CD14-positive monocyte (primary cell): ENCODE results near the gene ARHGEF16. TPM values are rescaled to one million over a fixed set of nuclear protein-coding genes. Genes with fewer than 3 reads are reported as not detected.

Source experiments
- DNase-seq, 3 donors: peaks; one replicate each; pipeline ENCODE4 v3.0.0-alpha.2; 2011 to 2022
- H2AFZ ChIP-seq: 2 replicates; pipeline ENCODE4 v1.6.0; 2012; ENCODE audit warnings: mild to moderate bottlenecking, low read depth, low read length, inconsistent platforms; ENCODE audit not compliant: insufficient read depth, poor library complexity, severe bottlenecking
- H3K27ac ChIP-seq, 2 donors: 1 replicate in 1 of 2; 2 replicates in 1 of 2; pipeline ENCODE4 v1.5.1; 2012 to 2013; ENCODE audit warnings: low read length in 2 of 2, control low read depth in 1 of 2, inconsistent platforms in 1 of 2, low read depth in 1 of 2, mild to moderate bottlenecking in 1 of 2
- H3K27me3 ChIP-seq, 2 donors: one replicate each; pipeline versions ENCODE4 v1.6.0 to v1.6.1; 2011 to 2013; ENCODE audit warnings: low read length in 2 of 2; ENCODE audit not compliant: control insufficient read depth in 2 of 2, insufficient read depth in 2 of 2
- H3K36me3 ChIP-seq, 2 donors: replicated peaks in 1 of 2; 1 replicate in 1 of 2; 2 replicates in 1 of 2; pipeline versions ENCODE4 v1.5.1 to v1.6.1; 2012 to 2013; ENCODE audit warnings: low read length in 2 of 2, control low read depth in 1 of 2, inconsistent platforms in 1 of 2, mild to moderate bottlenecking in 1 of 2; ENCODE audit not compliant: insufficient read depth in 2 of 2, control insufficient read depth in 1 of 2
- H3K4me1 ChIP-seq, 2 donors: 1 replicate in 1 of 2; 2 replicates in 1 of 2; pipeline versions ENCODE4 v1.5.1 to v1.6.1; 2012 to 2013; ENCODE audit warnings: low read length in 2 of 2, control low read depth in 1 of 2, inconsistent platforms in 1 of 2, mild to moderate bottlenecking in 1 of 2, moderate library complexity in 1 of 2; ENCODE audit not compliant: insufficient read depth in 2 of 2, control insufficient read depth in 1 of 2
- H3K4me2 ChIP-seq: replicated peaks from 2 replicates; pipeline ENCODE3; 2012; ENCODE audit warnings: low read length, moderate library complexity, mild to moderate bottlenecking; ENCODE audit not compliant: poor library complexity, severe bottlenecking; ENCODE audit errors: extremely low read depth
- H3K4me3 ChIP-seq, 3 experiments: fragments of 200-600 bp in 1 of 3; sonication (generic) in 1 of 3; replicated peaks in 1 of 3; 1 replicate in 2 of 3; 2 replicates in 1 of 3; pipeline ENCODE4 v1.5.1; 2011 to 2013; ENCODE audit warnings: low read length in 3 of 3, mild to moderate bottlenecking in 3 of 3, control low read depth in 2 of 3, low read depth in 2 of 3, inconsistent platforms in 1 of 3, moderate library complexity in 1 of 3
- H3K79me2 ChIP-seq: 2 replicates; pipeline ENCODE4 v1.6.0; 2012; ENCODE audit warnings: mild to moderate bottlenecking, control low read depth, inconsistent platforms, low read length, moderate library complexity; ENCODE audit not compliant: insufficient read depth
- H3K9ac ChIP-seq: 2 replicates; pipeline ENCODE4 v1.6.0; 2017; ENCODE audit warnings: low read length, mild to moderate bottlenecking; ENCODE audit not compliant: insufficient read depth, poor library complexity, severe bottlenecking
- H3K9me3 ChIP-seq, 2 donors: replicated peaks in 1 of 2; 1 replicate in 1 of 2; 2 replicates in 1 of 2; pipeline versions ENCODE4 v1.5.1 to v1.6.1; 2012 to 2013; ENCODE audit warnings: low read length in 2 of 2, control low read depth in 1 of 2; ENCODE audit not compliant: control insufficient read depth in 1 of 2, insufficient read depth in 1 of 2
- H4K20me1 ChIP-seq: 2 replicates; pipeline ENCODE4 v1.6.0; 2012; ENCODE audit warnings: mild to moderate bottlenecking, low read length, control low read depth, moderate library complexity; ENCODE audit not compliant: insufficient read depth
- H3K27ac Mint-ChIP-seq, 7 donors: one replicate each; pipeline ENCODE4 v1.8.0; 2020; ENCODE audit warnings: mild to moderate bottlenecking in 7 of 7, mixed read lengths in 7 of 7, moderate library complexity in 6 of 7, inconsistent platforms in 2 of 7
- H3K27me3 Mint-ChIP-seq, 3 donors: one replicate each; pipeline ENCODE4 v1.8.0; 2021 to 2022; ENCODE audit warnings: low read depth in 3 of 3, mild to moderate bottlenecking in 3 of 3, mixed read lengths in 3 of 3, moderate library complexity in 3 of 3, inconsistent platforms in 1 of 3
- H3K36me3 Mint-ChIP-seq, 2 donors: one replicate each; pipeline ENCODE4 v1.8.0; 2020; ENCODE audit warnings: mixed read lengths in 2 of 2, inconsistent platforms in 1 of 2, mild to moderate bottlenecking in 1 of 2
- H3K4me1 Mint-ChIP-seq: one replicate; pipeline ENCODE4 v1.8.0; 2020; ENCODE audit warnings: mild to moderate bottlenecking, mixed read lengths
- H3K4me3 Mint-ChIP-seq, 2 donors: one replicate each; pipeline ENCODE4 v1.8.0; 2020; ENCODE audit warnings: mild to moderate bottlenecking in 2 of 2, mixed read lengths in 2 of 2, moderate library complexity in 1 of 2
- H3K9me3 Mint-ChIP-seq, 7 donors: one replicate each; pipeline ENCODE4 v1.8.0; 2020 to 2022; ENCODE audit warnings: mixed read lengths in 7 of 7, mild to moderate bottlenecking in 6 of 7, moderate library complexity in 6 of 7, inconsistent platforms in 2 of 7
- CTCF ChIP-seq: fragments of 200-600 bp; IDR thresholded peaks from one replicate; pipeline ENCODE4 v1.8.0; 2022; ENCODE audit warnings: antibody characterized with exemption, mild to moderate bottlenecking
- whole genome bisulfite sequencing: methylation state at CpG from one replicate; pipeline ENCODE4 v1.1.5; 2013; ENCODE audit warnings: missing lambda C conversion rate; ENCODE audit not compliant: insufficient coverage; 5-methylcytosine and 5-hydroxymethylcytosine counted together
- intact Hi-C, 2 donors: fragments of 100-400 bp; cut with micrococcal nuclease; formaldehyde crosslinking; loops; one replicate each; pipeline versions ENCODE4 v1.15.0 to v1.15.1; 2023
- polyA plus RNA-seq, 3 donors: library from polyadenylated mRNA; depleted of rRNA in 1 of 3; unstranded in 2 of 3; stranded (reverse) in 1 of 3; fragments of 300-500 nt in 2 of 3; fragments of >200 nt in 1 of 3; fragmentation: Illumina TruSeq in 2 of 3; gene quantifications; 1 replicate in 2 of 3; 2 replicates in 1 of 3; pipeline ENCODE4 v1.2.3, GENCODE V29; 2012 to 2021

The ARHGEF16 gene
- polyA plus RNA-seq, 3 donors, result not detected

- Histone ChIP-seq H3K9me3 (no peaks in the 10 kb centered on the region), H3K4me2 (no peak overlapping the region), H3K27ac (no peak overlapping the region), H3K79me2 (no peaks in the 10 kb centered on the region), H3K4me1 (peaks cover 0 to 6% of the 10 kb centered on the region in 2 donors), H3K36me3 (no peaks in the 10 kb centered on the region), H4K20me1 (no peaks in the 10 kb centered on the region), H3K9ac (no peak overlapping the region), H3K4me3 (no peak overlapping the region), H2AFZ (no peak overlapping the region), H3K27me3 (no peaks in the 10 kb centered on the region)
- intact Hi-C loops, result loop anchor here in 1 of 2 donors (10.0 kb wide), 1 partner anchor 230 kb away; no protein-coding TSS in a partner anchor
- H3K4me1 Mint-ChIP-seq, result peaks cover 4% of the 10 kb centered on the region
- H3K4me3 Mint-ChIP-seq, result no peak overlapping the region
- H3K27me3 Mint-ChIP-seq, result peaks cover 0 to 2% (median 0%) of the 10 kb centered on the region in 3 donors
- H3K36me3 Mint-ChIP-seq, result no peaks in the 10 kb centered on the region
- no peaks in the 10 kb centered on the region for H3K9me3 Mint-ChIP-seq
- no peak for DNase-seq
- H3K27ac Mint-ChIP-seq, result no peak overlapping the region
- no peak for TF ChIP-seq CTCF
- 91% methylated on average over 34 of the region's 34 CpGs for WGBS
These were observed 40.1 kb downstream of the ARHGEF16 start for GRCh38 chr1:3494321-3495308.

- H3K4me1 Mint-ChIP-seq, result peaks cover 4% of the 10 kb centered on the region
- Histone ChIP-seq H3K36me3 (no peaks in the 10 kb centered on the region), H3K4me1 (peaks cover 0 to 6% of the 10 kb centered on the region in 2 donors), H3K4me3 (no peak overlapping the region), H3K4me2 (no peak overlapping the region), H3K27ac (no peak overlapping the region), H3K27me3 (no peaks in the 10 kb centered on the region), H3K79me2 (no peaks in the 10 kb centered on the region), H3K9me3 (no peaks in the 10 kb centered on the region), H3K9ac (no peak overlapping the region), H4K20me1 (no peaks in the 10 kb centered on the region), H2AFZ (no peak overlapping the region)
- WGBS, result 72% methylated on average over 16 of the region's 36 CpGs
- intact Hi-C loops, result loop anchor here in 1 of 2 donors (10.0 kb wide), 1 partner anchor 229 kb away; no protein-coding TSS in a partner anchor
- H3K36me3 Mint-ChIP-seq, result no peaks in the 10 kb centered on the region
- H3K27ac Mint-ChIP-seq, result no peak overlapping the region
- peaks cover 0 to 4% (median 0%) of the 10 kb centered on the region in 3 donors for H3K27me3 Mint-ChIP-seq
- DNase-seq, result no peak
- H3K4me3 Mint-ChIP-seq, result no peak overlapping the region
- H3K9me3 Mint-ChIP-seq, result no peaks in the 10 kb centered on the region
- TF ChIP-seq CTCF, result no peak
These were observed 41.6 kb downstream of the ARHGEF16 start for GRCh38 chr1:3495776-3496745.
